OCI-LY1 (cell line): ENCODE measurements around the gene MAJIN.

Source experiments
- EZH2 ChIP-seq: fragments of 200-600 bp; sonication (generic), shearing (Covaris generic); IDR thresholded peaks from 2 replicates; pipeline ENCODE4 v1.8.0; 2017; ENCODE audit warnings: borderline replicate concordance, mixed run types, mild to moderate bottlenecking, antibody characterized with exemption, low read length, moderate library complexity, mixed read lengths
- TF ChIP-seq, protein P1 (sequence below): fragments of 200-600 bp; sonication (generic), shearing (Covaris generic); IDR thresholded peaks from 2 replicates; pipeline ENCODE4 v1.5.1; 2017; ENCODE audit warnings: mild to moderate bottlenecking, antibody characterized with exemption, low read length, moderate library complexity, mixed read lengths

DNA sequence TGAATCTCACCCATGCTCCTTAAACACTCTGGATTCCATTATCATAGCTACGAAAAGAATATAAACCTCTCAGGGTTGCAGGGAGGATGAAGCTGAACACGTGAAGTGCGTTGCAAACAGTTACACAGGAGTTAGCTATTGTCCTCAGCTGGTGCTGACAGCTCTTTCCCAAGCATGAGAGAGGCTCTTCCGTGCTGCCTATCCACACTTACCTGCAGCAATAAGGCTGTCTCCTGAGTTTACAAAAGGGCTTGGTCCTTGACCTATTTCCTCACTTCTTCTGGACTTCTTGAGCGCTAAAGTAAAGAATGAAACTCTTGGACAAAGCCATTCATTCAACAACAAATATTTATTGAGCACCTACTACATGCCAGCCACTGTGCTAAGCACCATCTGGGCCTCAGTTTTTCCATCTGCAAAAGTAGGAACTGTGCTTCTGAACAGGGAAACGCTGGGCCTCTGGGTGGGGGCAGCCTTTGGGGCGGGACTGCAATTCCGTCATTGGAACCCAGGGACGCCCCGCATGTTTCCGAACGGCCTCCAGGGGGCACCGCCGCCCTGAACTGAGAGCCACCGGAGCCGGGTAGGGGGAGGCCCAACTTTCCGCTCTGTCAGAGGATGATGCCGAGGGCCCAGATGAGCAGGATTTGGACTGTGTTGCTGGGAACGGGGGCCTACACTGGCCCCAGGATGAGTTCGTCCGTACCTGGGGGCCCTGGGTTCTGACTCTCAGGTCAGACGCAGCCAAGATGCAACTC is 41.4 kb upstream of the MAJIN start:
- TF ChIP-seq, protein P1, sequence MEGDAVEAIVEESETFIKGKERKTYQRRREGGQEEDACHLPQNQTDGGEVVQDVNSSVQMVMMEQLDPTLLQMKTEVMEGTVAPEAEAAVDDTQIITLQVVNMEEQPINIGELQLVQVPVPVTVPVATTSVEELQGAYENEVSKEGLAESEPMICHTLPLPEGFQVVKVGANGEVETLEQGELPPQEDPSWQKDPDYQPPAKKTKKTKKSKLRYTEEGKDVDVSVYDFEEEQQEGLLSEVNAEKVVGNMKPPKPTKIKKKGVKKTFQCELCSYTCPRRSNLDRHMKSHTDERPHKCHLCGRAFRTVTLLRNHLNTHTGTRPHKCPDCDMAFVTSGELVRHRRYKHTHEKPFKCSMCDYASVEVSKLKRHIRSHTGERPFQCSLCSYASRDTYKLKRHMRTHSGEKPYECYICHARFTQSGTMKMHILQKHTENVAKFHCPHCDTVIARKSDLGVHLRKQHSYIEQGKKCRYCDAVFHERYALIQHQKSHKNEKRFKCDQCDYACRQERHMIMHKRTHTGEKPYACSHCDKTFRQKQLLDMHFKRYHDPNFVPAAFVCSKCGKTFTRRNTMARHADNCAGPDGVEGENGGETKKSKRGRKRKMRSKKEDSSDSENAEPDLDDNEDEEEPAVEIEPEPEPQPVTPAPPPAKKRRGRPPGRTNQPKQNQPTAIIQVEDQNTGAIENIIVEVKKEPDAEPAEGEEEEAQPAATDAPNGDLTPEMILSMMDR, result peak; percentile 62
- no peak for TF ChIP-seq EZH2
